D721Med (cell line): ENCODE data around the gene TAF4.

Experiments
- DNase-seq: peaks from one replicate; pipeline ENCODE4 v3.0.0; 2011; ENCODE audit warnings: low spot score; ENCODE audit not compliant: insufficient read length
- FAIRE-seq: peaks from 2 replicates; lab custom pipeline; 2011; peaks lifted over from hg19 to GRCh38; lab: Jason Lieb, UNC
- CTCF ChIP-seq: IDR thresholded peaks from 2 replicates; pipeline ENCODE4 v1.5.1; 2012; ENCODE audit warnings: mild to moderate bottlenecking, control low read depth; ENCODE audit not compliant: insufficient read depth; ENCODE audit errors: missing control alignments

Gene TAF4

GRCh38 chr20:62063981-62064769 is 1.5 kb downstream of the TAF4 start:
- TF ChIP-seq CTCF = no peak
- no peak for FAIRE-seq
- no peak for DNase-seq

GRCh38 chr20:62063315-62063980 is 2.2 kb downstream of the TAF4 start:
- DNase-seq = no peak
- no peak for FAIRE-seq
- no peak for TF ChIP-seq CTCF

GRCh38 chr20:62062661-62063314 is 2.9 kb downstream of the TAF4 start:
- TF ChIP-seq CTCF = no peak
- no peak for DNase-seq
- FAIRE-seq = no peak

- DNase-seq (no peak), FAIRE-seq (no peak)
- TF ChIP-seq CTCF = no peak
Observed at GRCh38 chr20:62061851-62062423, 3.7 kb downstream of the TAF4 start.

GRCh38 chr20:62060631-62061541 is 4.8 kb downstream of the TAF4 start:
- no peak for TF ChIP-seq CTCF
- FAIRE-seq = no peak
- no peak for DNase-seq

GRCh38 chr20:62059920-62060630 is 5.6 kb downstream of the TAF4 start:
- DNase-seq = no peak
- no peak for TF ChIP-seq CTCF
- FAIRE-seq = no peak
